Fibroblast of lung (primary cell): ENCODE results near the gene MUC12. TPM values are rescaled to one million over a fixed set of nuclear protein-coding genes. Genes with fewer than 3 reads are reported as not detected.
"Not testable (repeated sequence)": the region's sequence is repeated elsewhere in the genome, so short reads cannot be mapped to it uniquely, and the experiment has no call there.

ENCODE experiments used
- DNase-seq, 2 donors: peaks; one replicate each; pipeline versions ENCODE4 v3.0.0 to v3.0.0-alpha.2; 2010; ENCODE audit warnings: low read depth in 2 of 2
- H2AFZ ChIP-seq: 2 replicates; pipeline ENCODE4 v1.5.1; 2012; ENCODE audit warnings: low read length, control low read depth, inconsistent platforms
- H3K27ac ChIP-seq: 2 replicates; pipeline ENCODE4 v1.5.1; 2011; ENCODE audit warnings: low read length, control low read depth; ENCODE audit not compliant: insufficient read depth
- H3K27me3 ChIP-seq: 2 replicates; pipeline ENCODE4 v1.5.1; 2011; ENCODE audit warnings: mild to moderate bottlenecking, low read length; ENCODE audit not compliant: control insufficient read depth, insufficient read depth
- H3K36me3 ChIP-seq: 2 replicates; pipeline ENCODE4 v1.5.1; 2011; ENCODE audit warnings: low read length; ENCODE audit not compliant: control insufficient read depth, insufficient read depth
- H3K4me1 ChIP-seq: 2 replicates; pipeline ENCODE4 v1.5.1; 2011; ENCODE audit warnings: low read length; ENCODE audit not compliant: control insufficient read depth, insufficient read depth; ENCODE audit errors: extremely low read depth
- H3K4me2 ChIP-seq: 2 replicates; pipeline ENCODE4 v1.5.1; 2011; ENCODE audit warnings: low read length, control low read depth; ENCODE audit not compliant: insufficient read depth; ENCODE audit errors: extremely low read depth
- H3K4me3 ChIP-seq, 4 experiments: fragments of 200-600 bp in 1 of 4; sonication (generic) in 1 of 4; replicated peaks in 1 of 4; 2 replicates each; pipeline ENCODE4 v1.5.1; 2011 to 2016; ENCODE audit warnings: low read length in 4 of 4, low read depth in 3 of 4, mild to moderate bottlenecking in 3 of 4, control low read depth in 2 of 4, inconsistent platforms in 1 of 4, mixed read lengths in 1 of 4; ENCODE audit not compliant: insufficient read depth in 1 of 4; ENCODE audit errors: control extremely low read depth in 1 of 4
- H3K79me2 ChIP-seq: 2 replicates; pipeline ENCODE4 v1.5.1; 2012; ENCODE audit warnings: mild to moderate bottlenecking, low read length, inconsistent platforms; ENCODE audit not compliant: control insufficient read depth, insufficient read depth
- H3K9ac ChIP-seq: 2 replicates; pipeline ENCODE4 v1.5.1; 2011; ENCODE audit warnings: mild to moderate bottlenecking, low read length, control low read depth; ENCODE audit not compliant: insufficient read depth
- H3K9me3 ChIP-seq: 2 replicates; pipeline ENCODE4 v1.5.1; 2012; ENCODE audit warnings: low read depth, low read length; ENCODE audit not compliant: control insufficient read depth, insufficient read depth
- H4K20me1 ChIP-seq: 2 replicates; pipeline ENCODE4 v1.5.1; 2011; ENCODE audit warnings: low read length; ENCODE audit not compliant: control insufficient read depth, insufficient read depth; ENCODE audit errors: extremely low read depth
- CTCF ChIP-seq, 2 donors: IDR thresholded peaks in 1 of 2; conservative IDR thresholded peaks in 1 of 2; 1 replicate in 1 of 2; 2 replicates in 1 of 2; pipeline ENCODE4 v1.5.1; 2011 to 2012; ENCODE audit warnings: low read length in 2 of 2, control low read depth in 1 of 2, inconsistent platforms in 1 of 2, low read depth in 1 of 2, mild to moderate bottlenecking in 1 of 2
- EZH2 ChIP-seq: IDR thresholded peaks from 2 replicates; pipeline ENCODE4 v1.5.1; 2012; ENCODE audit warnings: low read length, control low read depth, mild to moderate bottlenecking; ENCODE audit errors: missing control alignments
- polyA plus RNA-seq, 2 donors: library from polyadenylated mRNA; depleted of rRNA in 1 of 2; stranded (reverse) in 1 of 2; unstranded in 1 of 2; fragments of >200 nt; gene quantifications; 2 replicates each; pipeline ENCODE4 v1.2.1, GENCODE V29; 2011 to 2012; ENCODE audit warnings: missing spikeins in 1 of 2
- total RNA-seq: library from RNA; depleted of rRNA; stranded (reverse); fragments of >200 nt; gene quantifications from 2 replicates; pipeline ENCODE4 v1.2.1, GENCODE V29; 2014

Gene MUC12
- total and polyA plus RNA-seq, 2 donors (not counting 1 experiment from before 2014, with no cell fraction given) = 0.50 to 0.95 TPM

GRCh38 chr7:100991631-100992030 is 22.3 kb downstream of the MUC12 start:
- H3K9ac ChIP-seq = no peak overlapping the region
- H4K20me1 ChIP-seq = no peaks in the 10 kb centered on the region
- no peaks in the 10 kb centered on the region for H3K36me3 ChIP-seq
- no peak overlapping the region for H3K27ac ChIP-seq
- no peaks in the 10 kb centered on the region for H3K27me3 ChIP-seq
- DNase-seq = no peak
- no peak overlapping the region for H2AFZ ChIP-seq
- no peak overlapping the region for H3K4me2 ChIP-seq
- no peaks in the 10 kb centered on the region for H3K9me3 ChIP-seq
- no peak overlapping the region for H3K4me3 ChIP-seq
- H3K79me2 ChIP-seq = no peaks in the 10 kb centered on the region
- TF ChIP-seq EZH2 (no peak), CTCF (conservative IDR thresholded peaks at IDR 0.05 in 1 of 2, IDR thresholded peaks at IDR 0.05 in 1 of 2; ENCODE audit: low read depth in 1 of 2, low read length in 2 of 2) (no peak)
- no peaks in the 10 kb centered on the region for H3K4me1 ChIP-seq

- DNase-seq, H2AFZ ChIP-seq: not testable (repeated sequence)
Observed at GRCh38 chr7:100992280-100992679, 22.9 kb downstream of the MUC12 start.

GRCh38 chr7:100994671-100995070 is 25.3 kb downstream of the MUC12 start:
- H2AFZ ChIP-seq, H3K36me3 ChIP-seq, H3K27ac ChIP-seq, H4K20me1 ChIP-seq, H3K9ac ChIP-seq, H3K4me2 ChIP-seq, H3K4me3 ChIP-seq, H3K79me2 ChIP-seq, H3K9me3 ChIP-seq, H3K27me3 ChIP-seq, H3K4me1 ChIP-seq, DNase-seq: not testable (repeated sequence)

More at GRCh38 chr7:100992280-100992679, 22.9 kb downstream of the MUC12 start:
- H3K9ac ChIP-seq, H3K27ac ChIP-seq, H3K9me3 ChIP-seq, H3K79me2 ChIP-seq, H3K4me1 ChIP-seq, H3K4me3 ChIP-seq, H4K20me1 ChIP-seq, H3K27me3 ChIP-seq, H3K4me2 ChIP-seq, H3K36me3 ChIP-seq: not testable (repeated sequence)

GRCh38 chr7:100998530-100998929 is 29.2 kb downstream of the MUC12 start:
- not testable (repeated sequence) for H3K36me3 ChIP-seq, H3K27ac ChIP-seq, DNase-seq, H3K9ac ChIP-seq, H3K4me1 ChIP-seq, H2AFZ ChIP-seq, H3K79me2 ChIP-seq, H3K4me2 ChIP-seq, H3K9me3 ChIP-seq, H3K27me3 ChIP-seq, H3K4me3 ChIP-seq, H4K20me1 ChIP-seq

GRCh38 chr7:100999334-100999733 is 30.0 kb downstream of the MUC12 start:
- not testable (repeated sequence) for H3K9ac ChIP-seq, H3K9me3 ChIP-seq, H4K20me1 ChIP-seq

GRCh38 chr7:101000025-101000424 is 30.7 kb downstream of the MUC12 start:
- H3K4me2 ChIP-seq, H2AFZ ChIP-seq, H3K9me3 ChIP-seq, H3K4me3 ChIP-seq, H3K79me2 ChIP-seq, H3K27me3 ChIP-seq, DNase-seq, H3K27ac ChIP-seq, H3K4me1 ChIP-seq, H3K36me3 ChIP-seq, H4K20me1 ChIP-seq, H3K9ac ChIP-seq: not testable (repeated sequence)

More at GRCh38 chr7:100999334-100999733, 30.0 kb downstream of the MUC12 start:
- H3K27me3 ChIP-seq, H3K79me2 ChIP-seq, DNase-seq, H2AFZ ChIP-seq, H3K4me3 ChIP-seq, H3K36me3 ChIP-seq, H3K4me2 ChIP-seq, H3K27ac ChIP-seq, H3K4me1 ChIP-seq: not testable (repeated sequence)
